Stomach (tissue), 4 donors: ENCODE results near the gene CNR1.

Experiments used
- CTCF ChIP-seq, 7 experiments: fragments of 450-650 bp in 4 of 7; fragments of 200-600 bp in 3 of 7; sonication (generic) in 3 of 7; IDR thresholded peaks; one replicate each; pipeline ENCODE4 v1.5.1; 2016 to 2019; ENCODE audit warnings: antibody characterized with exemption in 7 of 7, control low read depth in 2 of 7, mild to moderate bottlenecking in 1 of 7
- EP300 ChIP-seq: sonication (generic); formaldehyde crosslinking; IDR thresholded peaks from one replicate; pipeline ENCODE4 v1.6.1; 2017; ENCODE audit warnings: antibody characterized with exemption
- POLR2A ChIP-seq, 4 donors: fragments of 450-650 bp; IDR thresholded peaks; one replicate each; pipeline ENCODE4 v1.6.1; 2016; ENCODE audit warnings: antibody characterized with exemption in 4 of 4, control low read depth in 2 of 4, mild to moderate bottlenecking in 1 of 4, moderate library complexity in 1 of 4
- POLR2AphosphoS5 ChIP-seq, 3 donors: sonication (generic); formaldehyde crosslinking; IDR thresholded peaks; one replicate each; pipeline ENCODE4 v1.6.1; 2016; ENCODE audit warnings: antibody characterized with exemption in 3 of 3

GRCh38 chr6:88143421-88144157 is 22.6 kb downstream of the CNR1 start:
- TF ChIP-seq CTCF (IDR thresholded peaks at IDR 0.05) (no peak), POLR2AphosphoS5 (IDR thresholded peaks at IDR 0.05) (no peak), EP300 (no peak), POLR2A (IDR thresholded peaks at IDR 0.05) (no peak)
